Skeletal muscle cell (primary cell): ENCODE measurements around the gene PGA4.

ENCODE experiments used
- DNase-seq: peaks from one replicate; pipeline ENCODE4 v3.0.0-alpha.2; 2010; ENCODE audit warnings: low read depth
- H3K4me3 ChIP-seq: 2 replicates; pipeline ENCODE4 v1.5.1; 2011; ENCODE audit warnings: low read depth, mild to moderate bottlenecking, control low read depth, low read length, moderate library complexity

The PGA4 gene

GRCh38 chr11:61272731-61273130 lies 50.6 kb downstream of the PGA4 start:
- no peak overlapping the region for H3K4me3 ChIP-seq
- DNase-seq: no peak

GRCh38 chr11:61273178-61274078 lies 51.3 kb downstream of the PGA4 start:
- DNase-seq: no peak
- H3K4me3 ChIP-seq: no peak overlapping the region

- DNase-seq: no peak
- H3K4me3 ChIP-seq: no peak overlapping the region
These were observed 51.9 kb downstream of the PGA4 start for GRCh38 chr11:61274084-61274483.

- DNase-seq: no peak
- H3K4me3 ChIP-seq: no peak overlapping the region
These were observed 53.0 kb downstream of the PGA4 start for GRCh38 chr11:61275191-61275590.

GRCh38 chr11:61277186-61278000 lies 55.2 kb downstream of the PGA4 start:
- DNase-seq: no peak
- H3K4me3 ChIP-seq: no peak overlapping the region

- no peak overlapping the region for H3K4me3 ChIP-seq
These were observed 55.9 kb downstream of the PGA4 start for GRCh38 chr11:61278001-61278470.

GRCh38 chr11:61279934-61280659 lies 58.0 kb downstream of the PGA4 start:
- DNase-seq: no peak
- H3K4me3 ChIP-seq: no peak overlapping the region

More at GRCh38 chr11:61278001-61278470, 55.9 kb downstream of the PGA4 start:
- DNase-seq: no peak

GRCh38 chr11:61280883-61281580 lies 58.9 kb downstream of the PGA4 start:
- no peak overlapping the region for H3K4me3 ChIP-seq
- DNase-seq: no peak
